HCT116 (cell line): Measurements from ENCODE around the gene BABAM2. TPM values are rescaled to one million over a fixed set of nuclear protein-coding genes. Genes with fewer than 3 reads are reported as not detected.

ENCODE experiments used
- ATAC-seq: fragments of 200-7000 bp; cut with Tn5 transposase; 2 replicates; pipeline ENCODE4 v1.9.1; 2020; ENCODE audit warnings: mild to moderate bottlenecking, moderate library complexity
- BruUV-seq: library from RNA; stranded (reverse); fragments of 400-500 nt; replicated peaks from 2 replicates; lab custom pipeline; 2021; lab: Mats Ljungman, UMichigan
- CTCF ChIA-PET: fragments of 300-600 bp; sonication (Branson Sonifier 250); formaldehyde crosslinking; loops from one replicate; lab custom pipeline; 2021; ENCODE audit warnings: antibody characterized with exemption; lab: Charles Lee
- POLR2A ChIA-PET: fragments of 300-600, 350-600 bp; sonication (Branson Sonifier 250); formaldehyde crosslinking; loops from one replicate; lab custom pipeline; 2021; ENCODE audit warnings: antibody characterized with exemption; lab: Charles Lee
- RAD21 ChIA-PET, 2 experiments: fragments of 300-600 bp; sonication (Branson Sonifier 250); formaldehyde crosslinking; loops; one replicate each; lab custom pipeline; 2023; ENCODE audit warnings: low total read pairs in 2 of 2; ENCODE audit not compliant: uncharacterized antibody in 2 of 2, unreplicated experiment in 2 of 2, low non-redundant PET in 1 of 2; lab: Charles Lee
- DNase-seq: peaks from one replicate; pipeline ENCODE4 v3.0.0-alpha.2; 2010; ENCODE audit warnings: low read depth, low spot score
- H2AFZ ChIP-seq: fragments of 200-600 bp; shearing (Covaris generic), sonication (generic); 2 replicates; pipeline ENCODE4 v1.6.1; 2017; ENCODE audit warnings: low read depth, mixed run types, mixed read lengths, antibody characterized with exemption, low read length; ENCODE audit not compliant: poor library complexity, severe bottlenecking
- H3K27ac ChIP-seq: 2 replicates; pipeline ENCODE4 v1.5.1; 2012; ENCODE audit warnings: low read depth, low read length
- H3K27me3 ChIP-seq: fragments of 200-600 bp; sonication (generic); 2 replicates; pipeline ENCODE4 v1.6.1; 2016; ENCODE audit warnings: mixed run types, low read length, mixed read lengths; ENCODE audit not compliant: insufficient read depth
- H3K36me3 ChIP-seq, 2 experiments: fragments of 200-500 bp in 1 of 2; fragments of 200-600 bp in 1 of 2; sonication (Bioruptor generic) in 1 of 2; sonication (generic) in 1 of 2; 2 replicates each; pipeline versions ENCODE4 v1.5.1 to v1.6.1; 2014 to 2016; ENCODE audit warnings: low read length in 2 of 2, inconsistent platforms in 1 of 2, mixed read lengths in 1 of 2, mixed run types in 1 of 2; ENCODE audit not compliant: insufficient read depth in 2 of 2, control insufficient read depth in 1 of 2
- H3K4me1 ChIP-seq, 2 experiments: fragments of 200-600 bp in 1 of 2; sonication (generic) in 1 of 2; 2 replicates each; pipeline versions ENCODE4 v1.5.1 to v1.6.1; 2012 to 2017; ENCODE audit warnings: low read length in 2 of 2, inconsistent platforms in 1 of 2, mild to moderate bottlenecking in 1 of 2, mixed read lengths in 1 of 2, mixed run types in 1 of 2, moderate library complexity in 1 of 2; ENCODE audit not compliant: insufficient read depth in 2 of 2, control insufficient read depth in 1 of 2
- H3K4me2 ChIP-seq: fragments of 200-600 bp; sonication (generic); 2 replicates; pipeline ENCODE4 v1.6.1; 2017; ENCODE audit warnings: mixed run types, low read length, mixed read lengths
- H3K4me3 ChIP-seq, 2 experiments: fragments of 200-600 bp in 1 of 2; sonication (generic) in 1 of 2; replicated peaks in 1 of 2; 2 replicates each; pipeline ENCODE4 v1.5.1; 2011 to 2016; ENCODE audit warnings: low read length in 2 of 2, control low read depth in 1 of 2, low read depth in 1 of 2, mild to moderate bottlenecking in 1 of 2, mixed read lengths in 1 of 2, mixed run types in 1 of 2
- H3K79me2 ChIP-seq: fragments of 200-600 bp; sonication (generic); 2 replicates; pipeline ENCODE4 v1.6.1; 2017; ENCODE audit warnings: mild to moderate bottlenecking, mixed run types, low read length, moderate library complexity, mixed read lengths; ENCODE audit not compliant: insufficient read depth
- H3K9ac ChIP-seq: fragments of 200-600 bp; sonication (generic); 2 replicates; pipeline ENCODE4 v1.6.1; 2016; ENCODE audit warnings: low read length, mixed read lengths
- H3K9me2 ChIP-seq: fragments of 200-600 bp; sonication (generic), shearing (Covaris generic); 2 replicates; pipeline ENCODE4 v1.6.1; 2017; ENCODE audit warnings: mixed run types, mild to moderate bottlenecking, moderate library complexity; ENCODE audit not compliant: insufficient read depth
- H3K9me3 ChIP-seq, 2 experiments: fragments of 200-500 bp in 1 of 2; fragments of 200-600 bp in 1 of 2; sonication (Bioruptor generic) in 1 of 2; sonication (generic) in 1 of 2; 2 replicates each; pipeline ENCODE4 v1.6.1; 2014 to 2017; ENCODE audit warnings: low read length in 2 of 2, mixed read lengths in 2 of 2, inconsistent platforms in 1 of 2, low read depth in 1 of 2, mild to moderate bottlenecking in 1 of 2, mixed run types in 1 of 2, moderate library complexity in 1 of 2; ENCODE audit not compliant: control insufficient read depth in 1 of 2, insufficient read depth in 1 of 2
- H4K20me1 ChIP-seq: fragments of 200-600 bp; sonication (generic), shearing (Covaris generic); 2 replicates; pipeline ENCODE4 v1.6.1; 2017; ENCODE audit warnings: mixed run types, mild to moderate bottlenecking, moderate library complexity; ENCODE audit not compliant: insufficient read depth
- CBX3 ChIP-seq: IDR thresholded peaks from 2 replicates; pipeline ENCODE4 v1.6.1; 2012; ENCODE audit warnings: low read depth
- EGR1 ChIP-seq: IDR thresholded peaks from 2 replicates; pipeline ENCODE4 v1.6.1; 2012; ENCODE audit warnings: low read depth
- EZH2phosphoT487 ChIP-seq: fragments of 200-600 bp; IDR thresholded peaks from 2 replicates; pipeline ENCODE4 v1.6.1; 2018; ENCODE audit warnings: antibody characterized with exemption, borderline replicate concordance
- POLR2A ChIP-seq: IDR thresholded peaks from 2 replicates; pipeline ENCODE4 v1.7.0; 2011; ENCODE audit warnings: borderline replicate concordance; ENCODE audit not compliant: insufficient read depth, insufficient read length; ENCODE audit errors: extremely low read depth
- SP1 ChIP-seq: IDR thresholded peaks from 2 replicates; pipeline ENCODE4 v1.6.1; 2012; ENCODE audit warnings: low read depth
- SRF ChIP-seq: IDR thresholded peaks from 2 replicates; pipeline ENCODE4 v1.6.1; 2012; ENCODE audit warnings: low read depth
- intact Hi-C: fragments of 100-400 bp; cut with micrococcal nuclease; formaldehyde crosslinking; loops from 2 replicates; pipeline ENCODE4 v1.10.0; 2022
- total RNA-seq: library from RNA; stranded (reverse); gene quantifications from one replicate; pipeline ENCODE4 v1.2.1, GENCODE V29; 2021; ENCODE audit not compliant: unreplicated experiment
- TF ChIP-seq, protein P1 (sequence below): IDR thresholded peaks from 2 replicates; pipeline ENCODE4 v1.6.1; 2012
- TF ChIP-seq, protein P2 (sequence below): IDR thresholded peaks from 2 replicates; pipeline ENCODE4 v1.6.1; 2012; ENCODE audit warnings: low read depth
- TF ChIP-seq, protein P3 (sequence below): IDR thresholded peaks from 2 replicates; pipeline ENCODE4 v1.6.1; 2011; ENCODE audit warnings: mild to moderate bottlenecking, low read length, moderate library complexity; ENCODE audit not compliant: insufficient replicate concordance; ENCODE audit errors: extremely low read depth
- TF ChIP-seq, protein P4 (sequence below): IDR thresholded peaks from 2 replicates; pipeline ENCODE4 v1.6.1; 2012

Gene BABAM2
- total RNA-seq, 1 experiment from 2014 or later, result 23.8 TPM

DNA sequence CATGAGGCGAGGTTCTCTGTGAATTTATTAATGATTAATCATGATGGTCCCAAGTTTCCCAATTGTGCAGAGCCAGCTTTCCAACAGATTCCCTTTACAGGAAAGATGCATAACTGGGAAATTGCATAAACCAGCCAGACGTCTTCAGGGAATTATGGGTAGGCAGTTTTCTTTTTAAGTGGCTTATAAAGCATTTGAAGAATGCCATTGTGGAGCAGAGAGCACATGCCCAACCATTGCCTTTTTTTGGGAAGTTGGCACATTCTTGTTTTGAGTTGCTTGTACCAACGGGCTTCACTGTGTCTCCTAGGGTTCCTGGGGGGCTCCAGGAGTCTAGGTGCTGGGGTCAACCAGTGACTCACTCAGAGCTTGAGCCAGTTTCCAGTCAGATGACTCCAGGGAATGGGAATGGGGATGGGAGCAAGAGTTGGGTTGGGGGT lies 270.5 kb downstream of the BABAM2 start:
- no peak overlapping the region for H3K9ac ChIP-seq
- no TSS peak for BruUV-seq
- H3K27me3 ChIP-seq, result no peaks in the 10 kb centered on the region
- peaks cover 3 to 5% of the 10 kb centered on the region in 2 experiments; a peak in 3 of 4 replicates for H3K9me3 ChIP-seq
- H3K36me3 ChIP-seq, result no peaks in the 10 kb centered on the region
- no peak for TF ChIP-seq SP1
- TF ChIP-seq, protein P1, sequence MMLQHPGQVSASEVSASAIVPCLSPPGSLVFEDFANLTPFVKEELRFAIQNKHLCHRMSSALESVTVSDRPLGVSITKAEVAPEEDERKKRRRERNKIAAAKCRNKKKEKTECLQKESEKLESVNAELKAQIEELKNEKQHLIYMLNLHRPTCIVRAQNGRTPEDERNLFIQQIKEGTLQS, result no peak
- TF ChIP-seq CBX3, result no peak
- TF ChIP-seq, protein P2, sequence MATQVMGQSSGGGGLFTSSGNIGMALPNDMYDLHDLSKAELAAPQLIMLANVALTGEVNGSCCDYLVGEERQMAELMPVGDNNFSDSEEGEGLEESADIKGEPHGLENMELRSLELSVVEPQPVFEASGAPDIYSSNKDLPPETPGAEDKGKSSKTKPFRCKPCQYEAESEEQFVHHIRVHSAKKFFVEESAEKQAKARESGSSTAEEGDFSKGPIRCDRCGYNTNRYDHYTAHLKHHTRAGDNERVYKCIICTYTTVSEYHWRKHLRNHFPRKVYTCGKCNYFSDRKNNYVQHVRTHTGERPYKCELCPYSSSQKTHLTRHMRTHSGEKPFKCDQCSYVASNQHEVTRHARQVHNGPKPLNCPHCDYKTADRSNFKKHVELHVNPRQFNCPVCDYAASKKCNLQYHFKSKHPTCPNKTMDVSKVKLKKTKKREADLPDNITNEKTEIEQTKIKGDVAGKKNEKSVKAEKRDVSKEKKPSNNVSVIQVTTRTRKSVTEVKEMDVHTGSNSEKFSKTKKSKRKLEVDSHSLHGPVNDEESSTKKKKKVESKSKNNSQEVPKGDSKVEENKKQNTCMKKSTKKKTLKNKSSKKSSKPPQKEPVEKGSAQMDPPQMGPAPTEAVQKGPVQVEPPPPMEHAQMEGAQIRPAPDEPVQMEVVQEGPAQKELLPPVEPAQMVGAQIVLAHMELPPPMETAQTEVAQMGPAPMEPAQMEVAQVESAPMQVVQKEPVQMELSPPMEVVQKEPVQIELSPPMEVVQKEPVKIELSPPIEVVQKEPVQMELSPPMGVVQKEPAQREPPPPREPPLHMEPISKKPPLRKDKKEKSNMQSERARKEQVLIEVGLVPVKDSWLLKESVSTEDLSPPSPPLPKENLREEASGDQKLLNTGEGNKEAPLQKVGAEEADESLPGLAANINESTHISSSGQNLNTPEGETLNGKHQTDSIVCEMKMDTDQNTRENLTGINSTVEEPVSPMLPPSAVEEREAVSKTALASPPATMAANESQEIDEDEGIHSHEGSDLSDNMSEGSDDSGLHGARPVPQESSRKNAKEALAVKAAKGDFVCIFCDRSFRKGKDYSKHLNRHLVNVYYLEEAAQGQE, result no peak
- TF ChIP-seq SRF, result no peak
- no peak for TF ChIP-seq POLR2A
- TF ChIP-seq, protein P3, sequence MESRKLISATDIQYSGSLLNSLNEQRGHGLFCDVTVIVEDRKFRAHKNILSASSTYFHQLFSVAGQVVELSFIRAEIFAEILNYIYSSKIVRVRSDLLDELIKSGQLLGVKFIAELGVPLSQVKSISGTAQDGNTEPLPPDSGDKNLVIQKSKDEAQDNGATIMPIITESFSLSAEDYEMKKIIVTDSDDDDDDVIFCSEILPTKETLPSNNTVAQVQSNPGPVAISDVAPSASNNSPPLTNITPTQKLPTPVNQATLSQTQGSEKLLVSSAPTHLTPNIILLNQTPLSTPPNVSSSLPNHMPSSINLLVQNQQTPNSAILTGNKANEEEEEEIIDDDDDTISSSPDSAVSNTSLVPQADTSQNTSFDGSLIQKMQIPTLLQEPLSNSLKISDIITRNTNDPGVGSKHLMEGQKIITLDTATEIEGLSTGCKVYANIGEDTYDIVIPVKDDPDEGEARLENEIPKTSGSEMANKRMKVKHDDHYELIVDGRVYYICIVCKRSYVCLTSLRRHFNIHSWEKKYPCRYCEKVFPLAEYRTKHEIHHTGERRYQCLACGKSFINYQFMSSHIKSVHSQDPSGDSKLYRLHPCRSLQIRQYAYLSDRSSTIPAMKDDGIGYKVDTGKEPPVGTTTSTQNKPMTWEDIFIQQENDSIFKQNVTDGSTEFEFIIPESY, result no peak
- TF ChIP-seq, protein P4, sequence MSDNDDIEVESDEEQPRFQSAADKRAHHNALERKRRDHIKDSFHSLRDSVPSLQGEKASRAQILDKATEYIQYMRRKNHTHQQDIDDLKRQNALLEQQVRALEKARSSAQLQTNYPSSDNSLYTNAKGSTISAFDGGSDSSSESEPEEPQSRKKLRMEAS, result no peak
- no peak for TF ChIP-seq EGR1
- TF ChIP-seq EZH2phosphoT487, result no peak
- ChIA-PET RAD21 (no interaction called here), CTCF (no interaction called here), POLR2A (interaction anchor here (1.4 kb wide), 1 partner anchor 12 kb away, joined by 3 read pairs; no protein-coding TSS in a partner anchor)
- no peak overlapping the region for H3K4me2 ChIP-seq
- peaks cover 5 to 13% of the 10 kb centered on the region in 2 experiments for H3K4me1 ChIP-seq
- H3K4me3 ChIP-seq, result no peak overlapping the region
- H3K9me2 ChIP-seq, result no peaks in the 10 kb centered on the region
- no peaks in the 10 kb centered on the region for H4K20me1 ChIP-seq
- no peaks in the 10 kb centered on the region for H3K79me2 ChIP-seq
- intact Hi-C loops, result no loop called here
- ATAC-seq (no peak), DNase-seq (no peak)
- no peak overlapping the region for H2AFZ ChIP-seq
- no peak overlapping the region for H3K27ac ChIP-seq
